NOMO-1 treated with DMSO at 0.1 percent for 48 hours (cell line): Measurements from ENCODE around the gene NPAS1.

Source experiments
- DNase-seq: peaks from one replicate; lab custom pipeline; 2025; ENCODE audit not compliant: unreplicated experiment; lab: John Stamatoyannopoulos, UW

The NPAS1 gene, protein sequence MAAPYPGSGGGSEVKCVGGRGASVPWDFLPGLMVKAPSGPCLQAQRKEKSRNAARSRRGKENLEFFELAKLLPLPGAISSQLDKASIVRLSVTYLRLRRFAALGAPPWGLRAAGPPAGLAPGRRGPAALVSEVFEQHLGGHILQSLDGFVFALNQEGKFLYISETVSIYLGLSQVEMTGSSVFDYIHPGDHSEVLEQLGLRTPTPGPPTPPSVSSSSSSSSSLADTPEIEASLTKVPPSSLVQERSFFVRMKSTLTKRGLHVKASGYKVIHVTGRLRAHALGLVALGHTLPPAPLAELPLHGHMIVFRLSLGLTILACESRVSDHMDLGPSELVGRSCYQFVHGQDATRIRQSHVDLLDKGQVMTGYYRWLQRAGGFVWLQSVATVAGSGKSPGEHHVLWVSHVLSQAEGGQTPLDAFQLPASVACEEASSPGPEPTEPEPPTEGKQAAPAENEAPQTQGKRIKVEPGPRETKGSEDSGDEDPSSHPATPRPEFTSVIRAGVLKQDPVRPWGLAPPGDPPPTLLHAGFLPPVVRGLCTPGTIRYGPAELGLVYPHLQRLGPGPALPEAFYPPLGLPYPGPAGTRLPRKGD

GRCh38 chr19:47019431-47020041 lies at the start of gene NPAS1:
Gene NPAS1 (plus strand): TSS chr19:47019837. CDS start chr19:47021048, 1,211 bp downstream.
- no peak for DNase-seq

GRCh38 chr19:46970815-46971214 lies 48.8 kb upstream of the NPAS1 start:
- no peak for DNase-seq

DNA sequence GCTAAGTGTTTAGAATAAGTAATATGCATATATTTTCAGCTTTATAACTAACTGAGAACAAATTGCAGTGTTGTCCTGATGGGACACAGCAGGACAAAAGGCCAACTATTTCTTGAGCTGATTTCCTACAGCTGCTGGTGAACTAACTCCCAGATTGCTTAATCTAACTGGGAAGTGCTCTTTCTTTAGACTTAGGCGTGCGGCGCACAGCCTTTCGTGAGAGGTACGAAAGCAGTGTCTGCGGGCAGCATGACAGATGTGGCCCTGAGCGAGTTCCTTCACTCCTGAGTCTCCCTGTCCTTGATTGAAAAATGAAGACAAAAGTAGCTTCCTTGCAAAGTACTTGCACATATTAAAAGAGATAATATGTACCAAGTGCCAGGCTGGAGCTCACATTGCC lies 47.3 kb upstream of the NPAS1 start:
- no peak for DNase-seq

DNA sequence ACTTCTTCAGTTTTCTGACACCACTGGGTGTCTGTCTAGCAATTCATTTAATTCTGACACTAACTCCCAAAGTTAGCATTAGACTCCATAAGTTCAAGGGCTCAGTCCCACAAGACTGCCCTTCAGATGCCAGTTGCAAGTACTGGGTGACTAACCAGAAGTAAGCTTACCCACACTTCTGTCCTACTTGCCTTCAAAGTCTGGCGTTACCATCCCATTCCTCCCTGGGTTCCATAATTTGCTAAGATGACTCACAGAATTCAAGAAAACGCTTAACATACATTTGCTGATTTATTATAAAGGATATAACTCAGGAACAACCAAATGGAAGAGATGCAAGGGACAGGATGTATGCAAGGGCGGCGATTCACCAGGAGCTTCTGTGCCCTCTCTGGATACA lies 45.5 kb upstream of the NPAS1 start:
- no peak for DNase-seq

GRCh38 chr19:46975011-46975924 lies 44.4 kb upstream of the NPAS1 start:
- no peak for DNase-seq

DNA sequence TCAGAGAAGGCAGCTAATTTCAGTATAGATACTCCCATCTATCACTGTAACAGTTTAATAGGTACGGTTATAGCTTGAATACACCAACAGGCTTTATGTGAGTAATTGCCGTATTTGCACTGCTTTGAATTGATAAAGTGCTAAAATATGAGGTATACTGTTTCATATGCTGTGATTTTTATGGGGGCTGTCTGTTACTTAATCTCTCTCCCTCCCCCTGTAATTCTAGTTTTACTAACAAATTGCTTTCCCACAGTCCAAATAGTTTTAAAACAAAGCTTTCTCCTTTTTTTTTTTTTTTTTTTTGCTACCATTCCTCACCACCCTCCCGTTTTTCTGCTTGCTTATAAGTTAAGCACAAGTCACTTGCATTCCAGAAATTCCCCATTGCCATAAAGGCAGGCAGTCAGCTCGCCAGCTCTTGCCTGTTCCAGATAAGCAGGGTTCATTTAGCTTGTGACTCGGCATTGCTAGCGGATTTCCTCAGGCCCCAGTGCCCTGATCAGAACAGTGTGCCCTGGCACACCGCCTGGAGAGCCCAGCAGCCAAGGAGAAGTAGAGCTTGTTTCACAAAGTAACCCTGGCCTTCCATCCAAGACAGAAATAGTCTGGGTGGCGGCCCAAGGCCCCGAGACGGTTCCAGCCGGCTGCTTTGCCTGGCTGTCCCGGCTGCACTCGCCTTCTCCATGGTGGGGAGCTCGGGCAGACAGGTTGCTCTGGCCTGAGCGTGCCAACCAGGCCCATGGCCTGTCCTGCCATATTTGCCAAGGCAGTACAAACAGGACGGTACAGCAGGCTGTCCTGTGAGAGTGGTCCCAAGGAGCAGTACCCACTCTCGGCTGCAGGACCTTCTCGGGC lies 43.5 kb upstream of the NPAS1 start:
- no peak for DNase-seq

DNA sequence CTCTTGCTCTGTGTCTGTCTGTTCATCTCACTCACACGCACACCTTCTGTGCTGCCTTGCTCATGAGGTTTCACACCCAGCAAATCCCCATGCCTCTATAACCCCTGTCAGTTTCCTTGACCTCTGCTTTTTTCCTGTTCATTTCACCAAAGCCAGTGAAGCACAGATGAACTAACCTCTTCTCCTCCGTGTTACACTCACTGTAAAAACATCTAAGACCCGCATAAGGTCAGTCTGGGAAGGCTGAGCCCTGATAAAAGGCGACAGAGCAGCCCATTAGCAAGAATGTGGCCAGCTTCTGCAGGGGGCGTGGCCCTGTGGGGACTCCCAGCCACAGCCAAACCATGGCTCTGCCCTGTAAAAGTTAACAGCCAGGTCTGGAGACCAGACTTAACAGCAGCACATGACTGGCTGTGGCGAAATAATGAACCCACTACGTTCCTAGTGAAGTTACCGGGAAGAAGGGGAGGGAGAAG lies 42.8 kb upstream of the NPAS1 start:
- DNase-seq, result no peak

DNA sequence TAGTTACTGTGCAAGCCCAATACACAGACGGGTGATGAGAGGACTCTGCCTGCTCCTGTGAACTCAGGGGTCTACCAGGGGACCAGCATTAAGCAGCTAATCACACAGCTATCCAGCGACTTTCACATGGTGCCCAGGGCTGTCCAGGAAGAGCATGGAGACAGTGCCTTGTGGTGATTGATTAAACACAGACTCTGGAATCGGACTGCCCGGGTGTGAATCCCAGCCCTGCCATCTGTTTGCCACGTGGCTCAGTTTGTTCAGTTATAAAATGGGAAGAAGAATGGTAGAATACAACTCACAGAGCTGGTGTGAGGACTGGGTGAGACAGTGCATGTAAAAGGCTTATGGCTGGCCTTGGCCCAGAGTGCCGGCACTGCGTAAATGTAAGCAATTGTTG lies 42.1 kb upstream of the NPAS1 start:
- no peak for DNase-seq

DNA sequence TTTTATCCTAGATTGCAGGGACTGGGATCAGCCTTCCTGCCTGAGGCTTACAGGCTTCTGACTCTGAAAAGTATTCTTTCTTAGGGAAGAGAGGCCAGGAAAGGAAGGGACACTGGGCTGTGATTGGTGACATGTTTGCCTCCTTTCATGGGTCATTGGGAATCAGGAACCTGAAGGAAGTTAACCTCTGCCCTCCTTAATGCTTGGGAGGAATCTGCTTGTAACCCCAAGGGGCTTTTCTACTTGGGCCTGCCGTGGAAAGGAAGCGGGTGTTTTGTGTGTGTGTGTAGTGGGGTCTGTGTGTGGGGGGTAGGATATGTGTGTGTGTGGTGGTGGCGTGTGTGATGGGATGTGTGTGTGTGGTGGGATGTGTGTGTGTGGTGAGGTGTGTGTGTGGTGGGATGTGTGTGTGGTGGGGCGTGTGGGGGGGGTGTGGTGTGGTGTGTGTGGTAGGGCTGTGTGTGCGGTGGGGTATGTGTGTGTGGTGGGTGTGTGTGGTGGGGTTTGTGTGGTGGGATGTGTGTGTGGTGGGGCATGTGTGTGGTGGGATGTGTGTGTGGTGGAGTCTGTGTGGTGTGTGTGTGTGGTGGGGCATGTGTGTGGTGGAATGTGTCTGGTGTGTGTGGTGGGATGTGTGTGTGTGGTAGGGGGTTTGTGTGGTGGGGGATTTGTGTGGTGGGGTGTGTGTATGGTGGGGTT lies 41.3 kb upstream of the NPAS1 start:
- no peak for DNase-seq

DNA sequence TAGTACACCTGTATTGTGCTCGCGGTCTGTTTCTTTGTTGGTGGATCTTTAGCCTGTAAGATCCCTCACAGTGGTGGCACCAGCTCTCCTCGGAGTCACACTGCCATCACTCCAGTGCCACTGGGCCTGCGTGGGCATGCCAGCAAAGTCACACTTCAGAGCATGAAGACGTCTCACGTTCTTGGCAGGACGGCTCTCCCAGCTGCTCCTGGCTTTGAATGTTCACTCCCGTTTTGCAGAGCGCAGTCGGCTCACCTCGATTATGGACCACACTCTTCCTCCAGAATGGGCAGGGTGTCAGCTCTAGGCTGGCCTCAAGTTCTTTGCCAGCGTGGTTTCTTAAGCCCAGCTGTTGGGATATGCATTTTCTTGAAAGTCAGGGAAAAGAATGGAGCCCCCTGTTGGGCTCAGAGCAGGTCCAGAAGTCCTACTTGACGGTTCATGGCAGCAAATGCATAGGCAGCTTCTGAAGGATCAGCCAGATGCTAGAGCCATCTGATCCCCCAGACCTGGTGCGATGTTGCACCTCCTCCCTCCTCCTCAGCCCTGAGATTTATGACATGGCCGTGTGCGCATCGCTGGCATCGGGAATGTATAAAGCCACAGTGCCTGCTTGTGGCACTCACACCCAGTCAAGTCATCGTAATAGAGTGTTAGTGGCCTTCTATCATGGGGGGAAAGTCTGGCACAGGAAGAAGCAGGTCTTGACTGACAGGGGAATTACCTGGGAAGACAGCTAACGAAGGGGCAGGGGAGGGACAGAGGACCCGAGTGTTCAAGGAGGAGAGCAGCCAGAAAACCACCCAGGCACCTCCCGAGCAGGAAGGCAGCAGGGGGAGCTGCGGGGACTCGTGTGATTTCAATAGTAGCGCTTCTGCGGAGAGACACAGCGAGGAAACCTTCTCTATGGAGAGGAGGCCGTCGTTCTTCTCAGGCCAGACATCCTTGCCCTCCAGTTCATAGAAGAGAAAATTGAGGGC lies 40.2 kb upstream of the NPAS1 start:
- DNase-seq, result no peak

DNA sequence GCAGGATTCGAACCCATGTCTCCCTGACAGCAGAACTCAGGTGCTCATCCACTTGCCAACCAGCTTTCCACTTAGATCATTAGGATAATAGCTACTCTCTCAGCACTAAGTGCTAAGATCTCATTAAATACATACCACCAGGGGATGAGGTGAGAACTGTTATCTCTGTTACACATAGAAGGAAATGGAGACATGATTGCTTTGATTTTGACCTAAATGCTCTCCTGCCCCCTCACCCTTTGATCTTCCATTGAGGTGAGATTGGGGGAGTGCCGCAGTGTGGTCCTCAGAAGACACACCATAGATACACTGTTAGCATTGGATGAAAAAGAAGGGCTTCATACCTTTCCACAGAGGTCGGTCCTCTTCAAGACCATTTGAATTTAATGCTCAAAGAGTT lies 38.9 kb upstream of the NPAS1 start:
- no peak for DNase-seq

GRCh38 chr19:46981286-46981945 lies 38.2 kb upstream of the NPAS1 start:
- peak; percentile 31 for DNase-seq

DNA sequence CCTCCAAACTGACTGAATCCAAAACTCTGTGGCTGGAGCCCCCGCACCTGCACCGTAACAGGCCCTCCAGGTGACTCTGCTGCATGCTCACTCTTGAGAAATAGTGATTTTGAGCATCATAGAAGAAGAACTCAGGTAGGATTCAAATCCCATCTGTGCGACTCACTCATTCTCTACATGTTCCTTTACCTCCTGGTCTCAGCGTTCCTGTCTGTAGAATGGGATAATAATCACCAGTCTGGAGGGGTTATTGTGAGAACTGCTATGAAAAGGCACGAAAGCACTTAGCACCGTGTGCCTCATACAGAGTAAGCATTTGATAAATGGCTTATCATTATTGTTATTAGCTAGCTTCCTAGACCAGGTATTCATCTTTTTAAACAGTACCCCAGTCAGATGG lies 36.5 kb upstream of the NPAS1 start:
- no peak for DNase-seq

DNA sequence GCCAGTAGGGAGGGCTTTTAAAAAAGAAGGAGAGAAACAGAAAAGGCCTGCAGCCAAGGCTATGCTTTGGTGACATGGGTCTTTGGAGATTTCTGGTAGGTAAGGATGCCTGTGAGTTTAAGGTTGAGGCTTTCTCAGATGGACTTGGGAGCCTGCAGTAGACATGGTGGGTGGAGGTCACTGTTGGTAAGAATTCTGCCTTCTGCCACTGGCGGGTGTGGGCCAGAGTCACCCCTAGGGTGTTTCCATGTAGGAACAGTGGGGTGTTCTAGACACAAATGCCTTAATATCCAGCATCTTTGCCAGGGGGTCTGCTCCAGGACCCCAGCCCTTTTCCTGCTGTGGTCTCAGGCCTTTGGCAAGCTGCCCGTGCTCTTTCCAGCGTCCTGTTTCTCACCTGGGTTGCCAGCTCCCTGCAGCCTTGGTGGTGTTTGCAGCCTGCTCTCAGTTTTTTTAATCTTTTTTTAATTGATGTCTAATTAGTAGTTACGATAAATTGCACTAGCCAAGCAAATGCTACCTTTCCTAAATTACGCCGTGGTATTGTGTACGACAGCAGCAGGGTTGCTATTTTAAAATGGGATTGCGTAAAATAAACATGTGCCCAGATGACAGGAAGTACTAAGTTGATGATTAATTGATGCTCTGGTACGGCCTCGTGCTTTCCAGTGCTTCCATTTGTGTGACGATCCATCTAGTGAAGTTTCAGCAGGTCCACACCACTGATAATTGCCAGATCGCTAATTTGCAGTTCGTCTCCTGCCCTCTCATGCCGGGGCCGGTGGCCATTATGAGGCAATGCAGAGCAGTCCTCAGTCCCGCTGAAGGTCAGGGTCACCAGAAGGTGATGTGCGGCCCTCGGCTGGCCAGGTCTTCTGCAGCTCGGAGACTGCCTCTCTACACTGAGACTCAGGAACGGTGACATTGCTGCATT lies 35.3 kb upstream of the NPAS1 start:
- DNase-seq, result peak; percentile 91

DNA sequence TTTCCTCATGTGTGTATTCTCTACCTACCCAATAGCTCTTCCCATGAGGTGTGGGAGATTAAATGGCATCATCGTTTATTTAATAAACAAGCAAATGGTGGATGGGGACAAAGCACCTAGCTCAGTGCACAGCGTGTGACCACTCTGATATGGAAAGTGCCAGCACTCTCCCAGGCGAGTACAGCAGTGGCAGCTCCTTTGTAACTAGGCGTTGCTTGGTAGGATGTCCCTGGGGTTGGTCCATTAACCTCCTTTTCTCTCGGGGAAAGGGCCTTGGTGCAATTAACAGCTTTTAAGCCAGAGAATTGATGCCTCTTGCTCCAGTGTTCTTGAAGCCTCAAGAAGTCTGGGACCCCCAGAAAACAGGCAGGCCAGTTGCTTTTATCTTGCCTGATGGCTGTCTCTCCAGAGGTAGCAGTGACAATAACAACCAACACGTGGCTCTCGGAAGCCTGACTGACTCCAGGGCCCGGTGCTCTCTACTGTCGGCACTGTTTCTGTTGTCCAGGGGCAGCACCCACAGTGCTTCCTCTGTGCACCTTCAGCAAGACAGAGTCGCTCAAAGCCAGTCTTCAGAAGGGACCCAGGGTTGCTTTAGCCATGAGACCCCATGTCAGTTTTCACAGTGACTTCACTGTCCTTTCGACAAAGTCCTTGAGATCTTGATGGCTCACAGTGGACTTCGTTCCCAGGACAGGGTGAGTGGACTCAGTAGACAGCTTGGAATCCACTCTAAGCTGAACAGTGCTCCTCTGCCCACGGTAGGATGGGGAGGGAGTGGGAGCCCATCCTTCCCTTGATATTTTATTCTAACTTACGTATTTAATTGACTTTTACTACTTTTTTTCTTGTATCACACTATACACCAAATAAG lies 33.9 kb upstream of the NPAS1 start:
- DNase-seq, result no peak
